Activated CD8-positive, alpha-beta memory T cell treated with anti-CD3 and anti-CD28 coated beads, Interleukin-2, amount 50 U/mL, for 4 hours (primary cell): Measurements from ENCODE around the gene LOXL3.

Experiments
- DNase-seq: peaks from one replicate; pipeline ENCODE4 v3.0.0-alpha.2; 2020

The LOXL3 gene

DNA sequence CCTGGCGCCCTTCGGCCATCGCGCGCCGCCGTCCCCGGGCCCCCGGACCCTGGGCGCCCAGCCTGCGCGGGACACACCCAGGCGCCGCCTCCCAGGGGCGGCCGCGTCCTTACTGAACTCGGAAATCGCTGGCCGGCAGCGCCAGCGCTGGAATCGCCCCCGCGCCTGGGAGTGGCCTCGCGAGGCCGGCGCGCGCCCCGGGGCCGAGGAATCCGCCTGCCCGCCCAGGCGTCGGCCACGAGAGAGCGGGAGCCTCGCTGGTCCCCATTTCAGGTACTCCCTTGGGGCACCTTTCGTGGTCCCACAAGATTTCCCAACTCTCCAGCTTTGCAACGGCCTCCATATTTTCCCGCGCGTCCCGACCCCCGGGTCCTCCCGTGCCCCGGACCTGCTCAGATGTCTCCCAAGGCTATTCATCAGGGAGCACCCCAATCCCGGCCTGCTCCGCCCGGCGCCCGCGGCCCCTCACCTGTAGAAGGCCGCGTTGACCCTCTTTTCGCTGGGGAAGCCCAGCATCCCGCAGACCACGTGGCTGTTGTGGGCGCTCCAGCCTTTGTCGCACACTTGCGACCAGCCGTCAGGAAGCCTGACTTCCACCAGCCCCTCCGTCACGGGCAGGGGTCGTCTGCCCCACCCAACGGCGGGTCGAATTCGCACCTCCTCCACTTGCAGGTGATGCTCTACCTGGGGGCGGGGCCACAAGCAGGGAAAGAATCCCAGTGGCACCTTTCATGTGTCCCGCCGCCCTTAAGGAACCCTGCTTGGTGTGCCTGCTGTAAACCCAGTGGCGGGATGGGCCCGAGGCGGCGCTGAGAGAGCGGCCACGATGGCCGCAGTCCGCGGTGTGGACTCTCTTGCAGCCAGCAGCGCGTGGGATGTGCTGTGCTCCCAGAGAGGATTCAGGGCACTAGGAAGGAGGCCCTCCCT is 4.6 kb downstream of the LOXL3 start:
- no peak for DNase-seq

DNA sequence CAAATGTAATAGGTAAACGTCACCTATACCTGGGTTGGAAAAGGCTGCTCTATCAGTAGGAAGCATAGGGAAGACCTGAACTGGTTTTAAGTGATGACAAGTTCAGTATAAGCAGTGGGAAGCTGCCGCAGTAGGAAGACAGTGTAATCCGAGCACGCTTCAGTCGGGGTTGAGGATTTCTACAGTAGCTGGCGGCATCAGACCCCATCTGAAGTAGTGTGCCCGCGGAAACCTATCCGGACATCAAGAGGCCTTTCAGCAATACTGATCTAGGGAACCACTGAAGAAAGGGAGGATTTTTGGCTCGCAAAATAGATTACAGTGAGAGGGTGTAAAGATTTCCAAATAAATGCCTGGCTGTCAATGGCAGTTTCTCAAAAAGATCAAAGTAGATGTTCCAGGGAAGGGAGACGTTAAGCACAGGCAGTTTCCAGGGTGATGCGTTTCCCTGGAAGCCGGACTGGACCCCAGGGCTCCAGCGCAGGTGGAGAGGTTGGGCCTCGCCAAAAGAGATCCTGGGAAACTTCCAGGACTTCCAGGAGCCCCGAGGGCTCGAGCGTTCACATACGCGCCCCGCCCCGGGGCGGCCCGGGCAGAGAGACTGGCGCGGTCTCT is 5.3 kb downstream of the LOXL3 start:
- no peak for DNase-seq

DNA sequence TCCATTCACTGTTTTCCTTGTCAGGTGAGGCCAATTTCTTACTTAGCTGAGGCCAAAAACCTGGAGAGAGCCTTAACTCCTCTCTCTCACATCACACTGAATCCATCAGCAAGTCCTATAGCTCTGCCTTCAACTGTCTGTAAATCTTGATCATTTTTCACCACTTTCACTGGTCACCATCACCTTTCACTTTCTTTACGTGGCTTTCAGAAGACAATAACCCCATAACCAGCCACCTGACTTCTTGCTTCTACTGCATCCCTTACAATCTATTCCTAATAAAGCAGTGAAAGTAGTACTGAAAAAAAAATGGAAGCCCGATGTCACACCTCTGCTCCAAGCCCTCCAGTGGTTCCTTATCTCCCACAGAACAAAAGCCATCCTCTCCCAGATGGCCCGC is 7.7 kb downstream of the LOXL3 start:
- DNase-seq: no peak

DNA sequence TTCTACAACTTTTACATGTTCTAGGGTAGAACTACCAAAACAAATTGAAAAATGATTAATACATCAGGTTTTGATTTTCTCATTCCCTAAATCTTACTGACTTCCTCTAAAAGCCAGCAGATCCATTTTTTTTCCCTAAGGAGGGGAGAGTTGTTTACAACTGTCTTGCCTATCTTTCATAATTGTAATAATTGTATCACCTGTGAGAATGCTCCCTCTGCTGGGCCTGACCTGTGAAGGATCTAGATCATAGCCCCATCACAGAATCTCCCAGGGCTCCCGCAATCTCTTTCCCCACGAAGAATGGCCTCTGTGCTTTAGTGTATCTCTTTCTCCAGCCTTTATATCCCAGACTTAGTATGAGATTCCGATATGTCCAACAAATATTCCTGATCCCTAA is 9.1 kb downstream of the LOXL3 start:
- no peak for DNase-seq

DNA sequence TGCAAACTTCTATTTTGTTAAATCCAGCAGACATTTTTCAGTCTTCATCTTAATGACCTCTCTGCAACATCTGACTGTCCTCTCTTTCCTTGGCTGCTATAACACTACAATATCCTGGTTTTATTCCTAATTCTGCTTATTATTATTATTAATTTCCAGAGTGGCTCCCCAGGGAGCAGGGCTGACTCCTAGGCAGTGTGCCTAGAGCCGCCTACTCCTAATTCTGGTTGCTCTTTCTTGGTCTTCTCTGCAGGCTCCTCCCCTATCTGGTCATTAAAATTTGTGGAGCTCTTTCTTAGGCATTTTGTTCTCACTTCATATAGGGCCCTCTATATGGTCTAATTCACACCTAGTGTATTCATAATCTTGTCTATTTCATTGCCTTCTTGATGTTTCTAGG is 10.8 kb downstream of the LOXL3 start:
- DNase-seq: no peak

DNA sequence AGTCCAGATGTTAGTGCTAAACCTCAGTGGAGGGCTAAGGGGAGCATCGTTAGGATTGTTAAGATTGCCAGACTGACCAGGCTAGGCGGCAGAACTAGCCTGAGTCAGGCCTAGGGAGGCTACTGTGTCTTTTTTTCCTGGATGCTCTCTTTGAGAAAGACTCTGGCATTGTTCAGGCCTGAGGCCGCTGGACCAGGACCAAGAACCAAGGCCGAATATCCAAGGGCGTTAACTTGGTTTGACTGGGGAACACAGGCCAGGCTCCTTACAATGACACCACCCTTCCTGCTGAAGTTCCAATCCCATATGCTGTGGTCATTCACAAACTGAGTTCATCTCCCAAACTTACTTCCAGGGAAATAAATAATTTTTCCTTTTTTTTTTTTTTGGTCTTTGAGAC is 13.5 kb downstream of the LOXL3 start:
- no peak for DNase-seq

DNA sequence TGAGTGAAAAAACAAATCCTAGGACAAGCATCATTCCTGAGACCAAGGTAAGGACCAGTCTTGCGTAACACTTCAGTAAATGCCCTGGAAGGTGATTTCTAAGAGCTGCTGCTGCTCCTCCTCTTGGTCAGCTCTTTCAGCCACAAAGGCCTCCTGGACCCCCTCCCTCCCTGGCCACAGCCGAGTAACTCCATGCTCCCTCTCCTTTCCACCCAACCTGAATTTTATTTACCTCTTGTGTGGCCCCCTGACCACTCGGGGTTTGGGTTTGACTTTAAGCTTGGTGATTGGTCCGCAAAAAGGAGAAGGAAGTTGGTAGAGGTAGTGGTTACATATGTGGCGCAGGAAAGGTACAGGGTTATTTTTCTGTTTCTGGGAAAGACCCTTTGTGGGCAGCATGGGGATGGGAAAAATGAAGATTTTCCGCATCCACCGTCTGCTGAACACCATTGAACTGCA is 14.8 kb downstream of the LOXL3 start:
- no peak for DNase-seq

DNA sequence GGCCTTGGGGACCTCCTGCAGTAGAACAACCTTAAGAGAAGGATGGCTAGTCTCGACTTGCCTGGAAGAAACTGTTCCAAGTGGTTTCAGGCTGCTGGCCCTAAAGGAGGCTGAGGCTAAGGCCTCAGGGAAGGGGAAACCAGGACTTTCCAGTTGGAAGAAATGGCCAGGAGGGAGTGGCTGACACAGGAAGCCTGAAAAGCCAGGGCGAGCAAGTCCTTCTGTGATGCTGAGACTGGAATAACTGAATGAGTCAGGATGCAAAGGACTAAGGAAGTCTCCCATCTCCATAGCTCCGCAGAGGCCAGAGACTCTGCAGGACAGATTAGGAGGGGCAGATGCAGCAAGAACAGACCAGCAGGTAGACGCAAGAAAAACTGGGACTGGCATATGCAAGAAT is 16.6 kb downstream of the LOXL3 start:
- DNase-seq: no peak

DNA sequence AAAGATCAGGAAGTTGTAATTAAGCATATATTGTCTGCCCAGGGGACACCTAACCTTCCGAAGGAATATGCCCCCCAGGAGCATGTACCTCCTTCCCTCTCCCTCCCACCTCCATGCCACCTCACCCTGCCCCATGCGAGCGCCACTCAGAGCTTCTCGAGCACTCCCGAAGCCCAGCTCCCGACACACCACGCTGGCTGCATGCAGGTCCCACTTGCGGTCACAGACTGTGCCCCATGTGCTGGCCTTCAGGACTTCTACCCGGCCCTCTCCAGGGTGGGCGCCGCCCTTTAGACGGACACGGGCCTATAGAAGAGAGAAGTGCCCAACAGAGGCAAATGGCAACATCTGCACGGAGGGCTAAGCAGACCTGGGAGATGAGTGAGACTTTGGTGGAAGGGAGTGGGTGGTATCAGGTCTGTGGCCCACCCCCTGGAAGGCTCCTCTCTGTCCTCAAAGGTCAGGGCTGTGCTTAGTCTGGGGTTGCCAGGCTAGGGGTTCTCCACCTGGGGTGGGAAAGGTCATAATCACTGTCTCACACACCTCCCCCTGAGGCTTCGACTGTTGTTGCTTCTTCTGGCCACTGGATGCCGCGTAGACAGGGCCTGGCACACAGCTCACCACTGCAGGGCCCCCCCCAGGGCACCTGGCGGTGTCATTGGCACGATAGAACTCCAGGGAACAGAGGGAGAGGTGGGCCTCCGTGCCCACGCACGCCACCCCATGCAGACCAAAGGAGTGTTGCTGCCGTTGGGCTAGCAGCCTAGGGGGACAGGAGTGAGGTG is 17.4 kb downstream of the LOXL3 start:
- no peak for DNase-seq

DNA sequence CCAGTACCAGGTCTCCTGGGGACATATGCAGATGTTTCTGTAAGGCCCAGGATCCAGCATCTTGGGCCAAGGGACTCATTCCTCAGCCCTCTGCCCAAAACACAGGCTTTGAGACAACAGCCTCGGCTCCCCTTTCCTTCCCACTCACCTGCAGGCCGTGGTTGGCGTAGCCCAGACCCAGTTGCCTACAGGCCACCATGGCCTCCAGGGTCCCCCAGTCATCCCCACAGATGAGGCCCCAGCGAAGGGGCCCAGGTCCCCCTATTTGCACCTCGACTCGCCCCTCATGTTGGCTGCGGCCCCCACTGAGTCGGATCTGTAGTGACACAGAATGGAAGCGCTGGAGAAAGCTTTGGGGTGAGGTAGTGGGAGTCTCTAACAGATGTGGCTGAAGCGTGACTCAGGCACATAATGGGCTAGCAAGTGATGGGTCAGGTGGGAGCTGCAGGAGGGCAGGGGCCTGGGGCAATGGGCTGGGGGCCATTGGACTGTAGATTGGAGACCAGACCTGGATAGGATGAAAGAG is 18.2 kb downstream of the LOXL3 start:
- no peak for DNase-seq

DNA sequence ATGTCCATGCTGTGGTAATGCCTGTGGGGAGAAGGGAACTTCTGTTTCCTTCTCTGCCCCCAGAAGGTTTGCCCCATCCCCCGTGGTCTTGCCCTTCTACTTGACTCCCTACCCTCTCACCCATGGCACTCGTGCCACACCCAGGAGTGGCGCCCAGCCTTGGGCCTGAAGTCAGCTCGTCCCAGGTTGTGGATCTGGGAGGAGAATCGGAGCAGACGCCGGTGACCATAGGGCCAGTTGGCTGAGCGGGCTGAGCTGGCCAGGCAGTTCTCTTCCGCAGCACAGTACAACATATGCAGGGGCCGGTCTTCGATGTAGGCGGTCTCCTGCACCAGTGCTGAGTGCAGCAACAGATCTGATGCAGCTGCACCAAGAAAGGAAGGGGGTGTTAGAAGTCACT is 19.3 kb downstream of the LOXL3 start:
- no peak for DNase-seq

DNA sequence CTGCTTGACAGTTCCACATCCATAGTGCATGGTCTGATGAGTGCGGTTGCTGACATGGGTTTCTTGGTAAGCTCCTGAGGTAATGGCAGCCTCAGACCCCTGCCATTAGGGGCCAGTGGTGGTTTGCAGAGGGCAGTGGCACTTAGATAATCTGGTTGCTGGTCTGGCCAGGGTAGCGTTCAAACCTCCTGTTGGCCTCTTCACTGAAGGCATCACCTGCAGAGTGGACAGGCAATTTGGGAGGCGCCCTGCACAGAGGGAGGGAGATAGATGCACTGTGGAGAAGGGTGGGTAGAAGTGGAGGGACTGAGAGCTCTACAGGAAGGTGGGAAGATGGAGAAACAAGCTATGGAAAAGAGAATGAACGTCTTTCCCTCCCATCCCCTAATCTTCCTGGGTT is 20.3 kb downstream of the LOXL3 start:
- DNase-seq: no peak

DNA sequence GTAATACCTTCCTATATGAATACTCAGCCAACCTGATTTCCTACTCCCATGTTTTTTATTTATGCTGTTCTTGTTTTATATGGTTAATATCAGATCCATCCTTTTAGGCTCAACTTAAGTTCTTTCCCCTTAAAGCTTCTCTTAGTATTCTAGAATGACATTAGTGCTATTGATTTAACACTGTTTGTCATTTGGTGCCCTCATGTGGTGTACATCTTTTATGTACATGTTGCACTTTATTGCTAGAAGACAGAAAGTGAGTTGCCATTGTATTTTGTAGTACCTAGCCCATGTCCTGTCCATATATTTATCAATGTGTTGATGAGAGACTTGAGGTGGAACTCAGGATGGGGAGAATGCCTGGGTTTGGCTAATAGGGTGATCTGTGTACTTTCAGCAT is 21.5 kb downstream of the LOXL3 start:
- DNase-seq: no peak

DNA sequence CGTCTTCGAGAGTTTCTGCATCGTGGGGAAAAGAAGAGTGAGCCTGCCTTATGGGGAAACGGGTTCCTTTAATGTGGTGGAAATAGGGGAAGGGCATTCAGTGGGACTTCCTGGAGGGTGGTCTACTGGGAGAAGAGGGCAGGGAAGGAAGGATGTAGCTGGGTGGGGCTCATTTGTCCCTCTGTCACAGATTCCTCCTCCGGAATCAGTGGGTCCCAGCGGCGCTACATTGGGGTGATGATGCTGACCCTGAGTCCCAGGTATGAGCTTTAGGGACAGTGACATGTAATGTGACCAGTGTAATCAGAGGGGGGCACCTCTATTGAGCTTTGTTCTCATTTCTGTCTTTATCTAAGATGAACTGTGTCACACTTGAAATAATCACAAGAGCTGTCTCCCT is 22.1 kb downstream of the LOXL3 start:
- no peak for DNase-seq

DNA sequence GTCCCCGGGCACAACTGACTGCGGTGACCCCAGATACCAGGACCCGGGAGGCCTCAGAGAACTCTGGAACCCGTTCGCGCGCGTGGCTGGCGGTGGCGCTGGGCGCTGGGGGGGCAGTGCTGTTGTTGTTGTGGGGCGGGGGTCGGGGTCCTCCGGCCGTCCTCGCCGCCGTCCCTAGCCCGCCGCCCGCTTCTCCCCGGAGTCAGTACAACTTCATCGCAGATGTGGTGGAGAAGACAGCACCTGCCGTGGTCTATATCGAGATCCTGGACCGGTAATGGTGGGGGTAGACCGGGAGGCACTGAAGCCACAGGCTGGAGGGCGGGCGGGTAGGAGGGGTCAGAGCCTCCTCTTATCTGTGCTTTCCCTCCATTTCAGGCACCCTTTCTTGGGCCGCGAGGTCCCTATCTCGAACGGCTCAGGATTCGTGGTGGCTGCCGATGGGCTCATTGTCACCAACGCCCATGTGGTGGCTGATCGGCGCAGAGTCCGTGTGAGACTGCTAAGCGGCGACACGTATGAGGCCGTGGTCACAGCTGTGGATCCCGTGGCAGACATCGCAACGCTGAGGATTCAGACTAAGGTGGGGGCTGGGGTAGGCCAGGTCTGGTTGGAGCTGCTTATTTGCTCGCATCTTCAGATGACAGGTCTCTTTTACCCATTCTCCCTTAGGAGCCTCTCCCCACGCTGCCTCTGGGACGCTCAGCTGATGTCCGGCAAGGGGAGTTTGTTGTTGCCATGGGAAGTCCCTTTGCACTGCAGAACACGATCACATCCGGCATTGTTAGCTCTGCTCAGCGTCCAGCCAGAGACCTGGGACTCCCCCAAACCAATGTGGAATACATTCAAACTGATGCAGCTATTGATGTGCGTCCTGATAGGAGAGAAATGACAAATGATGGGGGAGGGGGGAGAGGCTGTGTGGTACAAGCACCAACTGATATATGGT is 23.2 kb downstream of the LOXL3 start:
- peak; percentile 43 for DNase-seq

DNA sequence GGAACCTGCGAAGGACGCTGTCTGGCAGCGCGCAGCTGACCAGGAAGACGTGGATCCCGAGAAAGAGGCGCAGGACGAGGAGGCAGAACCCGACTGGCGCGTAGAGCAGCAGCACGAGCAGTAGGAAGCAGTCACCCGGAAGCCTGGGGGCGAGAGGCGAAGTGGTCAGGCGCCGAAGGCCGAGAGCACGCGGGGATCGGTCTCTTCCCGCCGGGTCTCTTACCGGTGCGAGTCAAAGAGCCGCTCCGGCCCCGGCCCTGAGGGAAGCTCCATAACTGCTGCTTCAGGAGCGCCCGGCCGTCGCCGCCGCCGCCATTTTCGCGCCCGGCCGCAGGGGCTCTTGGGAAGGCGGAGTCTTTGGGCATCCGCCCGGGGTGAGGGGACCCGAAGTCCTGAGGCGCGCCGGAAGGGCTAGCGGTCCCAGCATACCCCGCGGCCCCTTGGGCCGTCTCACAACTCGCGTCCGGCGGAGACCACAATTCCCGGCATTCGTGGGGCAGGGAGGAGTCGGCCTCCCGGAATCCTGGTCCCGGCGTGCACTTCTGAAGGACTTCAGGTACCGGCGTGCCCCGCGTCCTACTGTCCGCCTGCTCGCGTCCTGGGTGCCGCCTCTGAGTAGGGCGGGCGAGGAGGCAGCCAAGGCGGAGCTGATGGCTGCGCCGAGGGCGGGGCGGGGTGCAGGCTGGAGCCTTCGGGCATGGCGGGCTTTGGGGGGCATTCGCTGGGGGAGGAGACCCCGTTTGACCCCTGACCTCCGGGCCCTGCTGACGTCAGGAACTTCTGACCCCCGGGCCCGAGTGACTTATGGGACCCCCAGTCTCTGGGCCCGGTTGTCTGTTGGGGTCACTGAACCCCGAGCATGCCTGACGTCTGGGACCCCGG is 24.1 kb downstream of the LOXL3 start, which contains the start of the genes AUP1 and HTRA2:
TSS of gene AUP1 (minus strand) at position 350 of the 882 bp plus-strand sequence. CDS start at position 273, 77 bp downstream.
TSS of gene HTRA2 (plus strand) at position 577 of the 882 bp plus-strand sequence. CDS start at position 651, 74 bp downstream.
- peak; percentile 85 for DNase-seq

DNA sequence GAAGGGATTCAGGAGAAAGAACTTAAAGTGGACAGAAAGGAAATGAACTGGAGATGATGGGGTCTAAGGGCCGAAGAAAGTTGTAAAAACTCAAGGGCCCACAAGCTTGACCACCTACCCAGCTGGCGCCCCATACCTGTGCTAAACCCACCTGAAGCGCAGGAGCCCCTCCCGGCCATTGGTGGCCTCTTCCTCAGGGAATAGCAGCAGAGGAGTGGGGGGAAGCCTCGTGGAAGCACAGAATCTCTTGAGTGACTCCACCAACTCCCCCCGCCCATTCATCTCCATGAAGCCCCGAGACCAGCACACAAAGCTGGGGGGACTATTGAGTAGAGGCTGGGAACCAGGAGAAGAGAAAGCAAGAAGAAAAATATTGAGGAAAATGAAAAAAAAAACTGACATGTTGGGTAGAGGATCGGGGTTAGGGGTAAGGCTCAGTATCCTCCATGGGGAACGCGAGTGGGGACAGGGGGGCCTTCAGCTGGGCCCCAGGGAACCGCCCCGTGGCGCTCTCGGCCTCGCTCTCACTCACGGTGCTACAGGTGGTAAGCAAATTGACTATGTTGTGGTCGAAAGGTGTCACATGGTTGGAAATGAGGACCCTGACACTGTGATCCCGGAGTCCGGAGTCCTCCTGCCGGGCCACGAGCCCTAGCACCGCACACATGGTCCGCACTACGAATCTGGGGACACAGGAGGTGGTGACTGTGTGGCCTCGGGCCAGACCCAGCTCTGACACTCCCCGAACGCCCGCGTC is 25.0 kb downstream of the LOXL3 start:
- DNase-seq: peak; percentile 34

DNA sequence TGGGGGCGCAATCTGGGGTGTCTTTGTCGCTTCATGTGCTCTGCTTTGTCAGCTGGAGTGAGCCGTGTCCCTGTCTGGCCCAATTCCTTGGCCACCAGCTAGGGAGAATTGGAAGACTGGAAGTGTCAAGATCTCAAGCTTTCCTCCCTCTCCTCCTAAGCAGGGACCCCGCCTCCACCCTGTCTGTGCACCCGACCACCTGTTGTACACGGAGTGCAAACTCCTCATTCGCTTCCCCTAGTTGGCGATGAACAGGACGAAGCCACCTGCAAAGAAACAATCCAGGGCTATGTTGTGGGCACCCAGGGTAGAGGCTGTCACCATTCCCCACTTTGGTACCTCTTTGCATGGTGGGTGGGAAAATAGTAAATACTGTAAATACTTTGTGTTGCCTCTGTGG is 26.0 kb downstream of the LOXL3 start:
- no peak for DNase-seq

DNA sequence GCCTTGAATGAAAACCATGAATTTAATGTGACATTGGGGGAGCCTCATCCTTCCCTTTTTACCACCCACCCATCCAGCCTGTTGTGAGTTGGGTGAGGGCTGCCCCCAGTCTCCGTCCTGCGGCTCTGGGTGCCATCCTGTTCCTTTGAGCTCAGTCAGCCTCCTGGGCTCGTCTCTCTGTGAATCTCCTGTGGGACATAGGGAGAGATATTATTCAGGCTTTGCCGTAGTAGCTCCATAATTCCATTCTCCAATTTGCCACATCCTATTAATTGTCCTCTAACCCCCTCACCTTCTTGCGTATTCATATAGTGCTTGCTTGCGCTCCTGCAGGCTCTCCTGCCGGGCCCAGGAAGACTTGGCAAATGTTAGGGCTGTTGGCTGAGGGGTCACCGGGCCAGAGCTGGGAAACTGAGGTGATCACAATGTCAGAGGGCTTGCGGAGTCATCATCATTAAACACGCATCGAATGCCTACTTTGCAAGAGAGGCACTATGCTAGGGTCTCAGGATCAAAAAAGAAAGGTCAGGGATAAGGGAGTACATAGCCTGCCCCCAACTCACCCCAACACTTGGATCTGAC is 27.0 kb downstream of the LOXL3 start:
- DNase-seq: no peak
